ENCODE data around the gene CAVIN1.
A peak's percentile ranks its signal among the peaks of the same experiment; 100 is the strongest.
"Not testable (repeated sequence)": the region's sequence is repeated elsewhere in the genome, so short reads cannot be mapped to it uniquely, and the experiment has no call there.

Gene CAVIN1, protein sequence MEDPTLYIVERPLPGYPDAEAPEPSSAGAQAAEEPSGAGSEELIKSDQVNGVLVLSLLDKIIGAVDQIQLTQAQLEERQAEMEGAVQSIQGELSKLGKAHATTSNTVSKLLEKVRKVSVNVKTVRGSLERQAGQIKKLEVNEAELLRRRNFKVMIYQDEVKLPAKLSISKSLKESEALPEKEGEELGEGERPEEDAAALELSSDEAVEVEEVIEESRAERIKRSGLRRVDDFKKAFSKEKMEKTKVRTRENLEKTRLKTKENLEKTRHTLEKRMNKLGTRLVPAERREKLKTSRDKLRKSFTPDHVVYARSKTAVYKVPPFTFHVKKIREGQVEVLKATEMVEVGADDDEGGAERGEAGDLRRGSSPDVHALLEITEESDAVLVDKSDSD

DNA sequence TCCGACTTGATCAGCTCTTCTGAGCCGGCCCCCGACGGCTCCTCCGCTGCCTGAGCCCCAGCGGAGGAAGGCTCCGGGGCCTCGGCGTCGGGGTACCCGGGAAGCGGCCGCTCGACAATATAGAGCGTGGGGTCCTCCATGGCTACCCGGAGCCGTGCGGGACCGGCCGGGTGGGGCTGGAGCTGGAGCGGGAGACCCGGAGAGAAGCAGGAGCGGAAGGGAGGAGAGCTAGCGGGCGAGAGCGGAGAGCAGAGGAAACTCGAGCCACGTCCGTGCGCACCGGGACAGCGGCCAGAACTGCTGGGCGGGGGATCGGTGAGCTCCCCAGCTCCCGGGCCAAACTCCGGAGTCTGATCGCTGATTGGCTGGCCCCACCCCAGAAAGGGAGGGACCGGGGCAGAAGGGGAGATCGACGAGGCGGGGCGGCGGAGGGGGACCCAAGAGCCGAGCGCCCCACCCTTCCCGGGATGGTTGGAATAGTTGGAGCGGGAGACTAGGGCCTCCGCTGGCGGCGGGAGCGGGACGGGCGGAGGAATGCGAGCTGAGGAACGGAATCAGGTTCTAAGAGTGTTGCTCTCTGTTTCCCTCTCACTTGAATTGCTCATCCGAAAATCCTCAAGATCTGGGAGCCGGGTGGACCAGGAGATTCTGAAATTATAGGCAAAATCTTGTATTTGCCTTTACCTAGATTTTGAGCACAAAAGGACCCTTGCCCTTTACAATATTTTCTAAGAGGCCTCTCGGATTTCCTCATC lies at the start of gene CAVIN1:
CAVIN1 (minus strand) TSS at position 299 of the 755 bp plus-strand sequence; CDS start at position 140, 159 bp downstream.
- DNase-seq (ENCODE audit: low read depth in 2 of 3, low spot score in 1 of 3), result no peak

DNA sequence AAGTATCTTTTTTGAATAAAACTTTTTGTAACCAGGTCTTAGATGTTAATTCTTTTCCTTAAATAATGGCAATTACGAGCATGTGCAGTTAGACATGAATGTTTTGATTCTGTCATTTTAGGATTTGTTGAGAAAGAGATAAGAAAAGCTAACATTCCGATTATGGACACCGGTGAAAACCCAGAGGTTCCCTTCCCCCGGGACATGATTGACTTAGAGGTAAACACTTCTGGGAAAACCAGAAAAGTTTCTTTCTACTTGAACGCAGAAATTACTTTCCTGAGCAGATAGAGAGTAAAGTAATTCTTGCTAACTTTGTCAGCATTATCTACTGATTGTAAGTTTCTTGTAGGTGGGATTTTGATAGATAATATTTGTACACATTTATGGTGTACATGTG lies 44.8 kb upstream of the CAVIN1 start:
- no peak for DNase-seq (ENCODE audit: low read depth in 2 of 3, low spot score in 1 of 3)

DNA sequence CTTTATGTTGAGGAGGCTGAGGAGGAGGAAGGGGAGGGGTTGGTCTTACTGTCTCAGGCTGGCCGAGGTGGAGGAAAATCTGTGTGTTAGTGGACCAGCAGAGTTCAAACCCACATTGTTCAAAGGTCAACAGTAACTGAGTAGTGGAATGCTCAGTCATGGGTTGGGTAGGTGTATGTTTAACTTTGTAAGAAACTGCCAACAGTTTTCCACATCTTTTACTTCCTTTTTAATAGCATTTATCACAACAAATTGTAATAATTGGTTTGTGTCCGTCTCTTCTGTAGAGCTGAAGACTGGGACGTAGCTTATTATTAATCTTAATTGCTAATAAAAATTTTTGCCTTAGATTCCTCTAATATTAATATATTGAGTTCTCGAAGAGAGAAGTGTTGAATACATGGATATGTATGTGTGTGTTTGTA lies 40.9 kb upstream of the CAVIN1 start:
- no peak for DNase-seq (ENCODE audit: low read depth in 2 of 3, low spot score in 1 of 3)

DNA sequence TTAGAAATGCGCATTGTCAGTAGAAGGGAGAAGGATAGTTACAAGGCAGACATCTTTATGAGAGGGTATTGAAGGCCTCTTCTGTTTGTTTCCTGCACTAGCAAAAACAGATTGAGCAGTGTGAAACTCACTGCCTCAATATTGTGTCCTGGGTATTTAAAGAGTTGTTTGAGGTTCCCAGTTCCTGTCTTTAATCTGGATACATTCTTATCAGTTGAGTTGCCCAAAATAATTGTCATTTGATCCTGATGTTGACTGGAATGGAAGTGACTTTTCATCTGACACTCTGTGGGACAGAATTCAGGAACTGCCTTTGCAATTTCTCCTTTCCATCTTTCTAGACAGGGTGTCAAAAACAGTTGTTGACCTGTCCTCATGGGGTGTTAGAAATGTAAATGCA lies 37.3 kb upstream of the CAVIN1 start:
- DNase-seq (ENCODE audit: low read depth in 2 of 3, low spot score in 1 of 3), result no peak

DNA sequence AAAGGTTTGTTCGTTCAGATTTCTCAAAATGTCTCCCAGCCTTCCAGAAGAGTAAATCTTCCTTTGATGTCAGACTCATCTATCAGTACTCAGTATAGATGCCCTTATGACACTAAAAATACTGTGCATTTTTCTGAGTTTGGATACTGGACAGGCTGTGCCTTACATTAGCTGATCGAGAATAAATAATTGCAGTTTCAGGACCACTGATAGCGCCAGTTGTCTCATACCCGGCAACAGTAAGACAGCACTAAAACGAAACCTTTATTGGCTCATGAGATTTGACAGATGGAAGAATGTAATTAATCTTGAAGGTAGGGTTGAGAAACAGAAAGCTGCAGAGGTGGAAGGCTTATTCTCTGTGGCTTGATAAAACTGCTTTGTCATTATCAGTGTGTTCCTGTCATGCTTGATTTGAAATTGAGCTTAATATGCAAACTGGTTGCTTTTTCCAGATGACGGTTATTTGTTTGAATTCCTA lies 36.8 kb upstream of the CAVIN1 start:
- DNase-seq (ENCODE audit: low read depth in 2 of 3, low spot score in 1 of 3), result peak in 1 of 3 donors; percentile 7

DNA sequence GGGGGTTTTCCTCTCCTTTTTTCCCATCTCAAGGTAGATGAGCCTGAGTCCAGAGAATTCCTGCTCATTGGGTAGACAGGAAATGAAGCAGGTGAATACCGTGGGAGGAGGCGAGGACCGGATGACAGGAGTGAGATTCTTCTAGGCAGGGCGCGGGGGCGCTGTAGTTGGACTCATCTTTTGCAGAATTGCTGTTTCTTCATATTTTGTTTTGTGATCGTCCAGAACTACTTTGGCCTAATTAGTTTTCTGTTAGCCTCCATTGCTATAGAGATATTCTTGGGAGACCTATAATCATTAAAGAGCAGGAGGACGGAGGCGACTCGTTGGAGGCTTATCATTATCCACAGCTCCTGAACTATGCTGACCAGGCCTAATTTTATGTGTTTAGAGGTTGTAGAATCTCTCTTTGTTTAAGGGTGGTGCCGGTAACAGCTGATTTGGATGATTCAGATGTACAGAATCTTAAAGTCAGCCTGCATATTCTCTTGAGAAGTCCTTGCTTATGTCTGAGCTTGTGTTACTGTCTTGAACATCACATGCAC lies 36.3 kb upstream of the CAVIN1 start:
- peak in 2 of 3 donors; percentile 11 to 28 for DNase-seq (ENCODE audit: low read depth in 2 of 3, low spot score in 1 of 3)

DNA sequence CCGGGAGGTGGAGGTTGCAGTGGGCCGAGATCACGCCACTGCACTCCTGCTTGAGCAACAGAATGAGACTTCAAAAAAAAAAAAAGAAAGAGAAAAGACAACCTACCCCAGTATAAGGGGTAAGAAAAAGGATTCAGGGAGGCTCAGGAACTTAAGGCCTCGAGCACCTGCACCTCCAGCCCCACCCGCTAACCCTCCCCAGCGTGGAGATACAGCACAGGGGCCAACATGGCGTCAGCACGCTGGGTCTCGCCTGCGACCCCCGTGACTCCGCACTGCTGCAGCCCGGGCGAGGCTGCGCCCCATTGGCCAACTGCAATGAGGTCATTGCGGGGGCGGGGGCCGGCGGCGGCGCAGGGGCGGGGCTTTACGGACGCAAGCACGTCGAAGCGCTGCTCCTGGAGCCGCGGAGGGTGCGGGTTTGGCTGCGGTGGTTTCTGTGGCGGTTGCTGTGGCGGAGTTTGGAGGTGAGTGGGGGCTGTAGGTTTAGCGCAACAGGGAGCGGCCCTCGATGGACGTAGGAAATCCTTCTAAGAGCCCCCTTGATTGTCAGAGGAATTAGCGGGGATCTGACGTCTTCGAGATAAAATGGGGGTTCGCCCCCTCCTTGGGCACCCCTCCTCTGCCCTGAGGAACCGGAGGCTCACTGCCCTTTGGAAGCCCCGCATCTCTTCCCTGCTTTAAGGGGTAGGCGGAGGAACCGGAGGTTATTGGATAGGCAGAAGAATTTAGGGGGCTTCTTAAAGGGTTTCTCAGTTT lies 35.6 kb upstream of the CAVIN1 start, which contains the start of gene ATP6V0A1:
ATP6V0A1 (plus strand) TSS at position 382 of the 759 bp plus-strand sequence. CDS start 2,017 bp downstream, outside the sequence.
- peak; percentile 87 to 91 (median 89) for DNase-seq (ENCODE audit: low read depth in 2 of 3, low spot score in 1 of 3)

DNA sequence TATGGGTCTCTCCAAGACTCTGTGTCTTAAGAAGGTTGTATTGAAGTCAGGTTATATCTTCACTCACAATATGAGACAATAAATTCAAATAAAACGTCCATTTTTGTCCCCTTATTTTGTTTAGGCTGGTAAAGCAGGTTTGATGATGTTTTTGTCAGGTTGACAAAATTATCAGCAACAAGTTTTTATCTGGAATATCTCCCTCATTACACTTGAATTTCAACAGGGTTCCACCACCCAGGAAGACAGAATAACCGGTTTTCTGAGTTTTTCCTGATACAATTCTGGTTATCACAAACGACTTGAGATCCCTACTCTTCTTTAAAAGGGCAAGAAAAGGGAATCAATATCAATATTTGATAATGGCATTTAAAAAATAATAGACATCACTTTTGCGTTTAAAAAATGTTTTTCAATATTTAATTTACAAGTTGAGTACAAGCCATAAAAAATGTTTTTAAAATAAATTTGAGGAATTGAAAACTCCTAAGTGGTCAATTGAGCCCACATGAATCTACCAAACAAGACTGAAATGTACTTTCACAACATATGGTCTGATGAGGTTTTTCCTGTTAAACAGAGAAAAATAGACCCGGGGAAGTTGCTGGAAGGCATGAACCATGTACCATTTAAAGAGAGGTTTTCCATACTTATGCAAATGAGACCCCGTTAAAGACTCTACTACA lies 34.2 kb upstream of the CAVIN1 start:
- no peak for DNase-seq (ENCODE audit: low read depth in 2 of 3, low spot score in 1 of 3)

DNA sequence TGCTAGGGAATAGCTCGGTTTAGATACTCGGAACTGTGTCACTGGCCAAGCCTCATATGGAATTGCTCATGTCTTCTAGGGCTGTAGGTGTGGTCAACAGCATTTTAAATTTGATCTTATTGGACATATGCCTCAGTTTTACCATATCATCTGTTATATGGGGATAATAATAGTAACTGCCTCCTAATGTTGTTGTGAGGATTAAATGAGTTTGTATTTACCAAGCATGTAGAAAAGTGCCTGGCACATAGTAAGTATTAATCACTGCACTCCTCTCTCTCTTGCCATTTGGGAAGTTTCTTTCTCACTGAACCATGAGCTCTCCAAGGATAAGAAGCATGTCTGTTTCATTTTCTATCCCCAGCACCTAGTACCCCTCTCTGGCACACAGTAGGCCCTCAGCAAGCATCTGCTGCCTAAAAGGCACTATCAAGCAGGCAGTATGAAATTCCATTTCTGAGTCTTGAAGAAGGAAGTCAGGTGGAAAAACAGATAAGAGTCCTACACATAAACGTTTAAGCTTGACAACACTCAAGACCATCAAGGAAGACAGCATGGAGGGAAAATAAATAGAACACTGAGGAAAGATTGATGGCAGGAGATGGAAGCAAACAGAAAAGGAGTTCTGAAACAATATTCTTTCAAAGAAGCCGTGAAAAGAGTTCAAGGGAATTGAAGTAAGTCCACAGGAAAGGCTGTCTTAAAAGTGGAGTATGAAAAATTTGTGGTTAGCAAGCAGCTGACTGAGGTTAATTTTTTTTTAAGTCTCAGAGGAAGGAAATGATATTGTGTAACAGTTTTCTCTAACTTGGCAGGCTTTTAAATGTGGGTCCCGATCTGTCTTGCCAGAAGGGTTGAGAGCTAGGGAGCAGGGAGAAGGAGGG lies 33.4 kb upstream of the CAVIN1 start:
- peak in 1 of 3 donors; percentile 5 for DNase-seq (ENCODE audit: low read depth in 2 of 3, low spot score in 1 of 3)

DNA sequence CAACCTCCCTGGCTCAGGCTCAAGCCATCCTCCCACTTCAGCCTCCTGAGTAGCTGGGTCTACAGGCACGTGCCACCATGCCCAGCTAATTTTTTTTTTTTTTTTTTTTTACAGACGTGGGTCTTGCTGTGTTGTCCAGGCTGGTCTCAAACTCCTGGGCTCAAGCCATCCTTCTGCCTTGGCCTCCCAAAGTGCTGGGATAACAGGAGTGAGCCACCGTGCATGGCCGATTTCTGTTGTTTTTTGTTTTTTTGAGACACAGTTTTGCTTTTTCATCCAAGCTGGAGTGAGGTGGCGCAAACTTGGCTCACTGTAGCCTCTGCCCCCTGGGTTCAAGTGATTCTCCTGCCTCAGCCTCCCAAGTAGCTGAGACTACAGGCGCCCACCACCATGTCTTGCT lies 31.9 kb upstream of the CAVIN1 start:
- DNase-seq (ENCODE audit: low read depth in 2 of 3, low spot score in 1 of 3), result not testable (repeated sequence)

DNA sequence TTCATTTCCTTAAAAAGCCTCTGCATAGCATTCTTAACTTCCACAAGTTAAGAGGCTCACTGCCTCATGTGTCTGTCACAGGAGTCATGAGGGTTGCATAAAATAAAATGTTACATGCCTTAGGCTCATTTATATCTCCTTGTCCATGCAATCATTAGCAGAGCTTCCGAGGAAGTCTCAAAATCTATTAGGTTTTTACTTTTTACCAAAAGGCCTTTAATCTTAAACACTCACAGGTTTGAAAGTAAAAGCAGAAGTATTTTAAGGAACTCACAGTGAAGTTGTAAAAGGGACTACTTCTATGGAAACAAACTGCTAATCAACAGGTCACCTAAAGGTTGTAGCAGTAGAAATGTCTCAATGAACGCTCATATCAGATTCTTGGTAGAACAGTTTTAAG lies 30.4 kb upstream of the CAVIN1 start:
- no peak for DNase-seq (ENCODE audit: low read depth in 2 of 3, low spot score in 1 of 3)

DNA sequence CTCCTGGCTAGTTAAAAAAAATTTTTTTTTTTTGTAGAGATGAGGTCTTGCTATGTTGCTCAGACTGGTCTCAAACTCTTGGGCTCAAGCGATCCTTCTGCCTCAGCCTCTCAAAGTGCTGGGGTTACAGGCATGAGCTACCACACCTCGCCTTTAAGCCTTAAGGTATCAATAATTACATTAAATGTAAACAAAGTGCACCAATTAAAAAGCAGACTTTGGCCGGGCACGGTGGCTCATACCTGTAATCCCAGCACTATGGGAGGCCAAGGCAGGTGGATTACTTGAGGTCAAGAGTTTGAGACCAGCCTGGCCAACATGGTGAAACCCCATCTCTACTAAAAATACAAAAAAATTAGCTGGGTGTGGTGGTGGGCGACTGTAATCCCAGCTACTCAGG lies 28.2 kb upstream of the CAVIN1 start:
- not testable (repeated sequence) for DNase-seq (ENCODE audit: low read depth in 2 of 3, low spot score in 1 of 3)

DNA sequence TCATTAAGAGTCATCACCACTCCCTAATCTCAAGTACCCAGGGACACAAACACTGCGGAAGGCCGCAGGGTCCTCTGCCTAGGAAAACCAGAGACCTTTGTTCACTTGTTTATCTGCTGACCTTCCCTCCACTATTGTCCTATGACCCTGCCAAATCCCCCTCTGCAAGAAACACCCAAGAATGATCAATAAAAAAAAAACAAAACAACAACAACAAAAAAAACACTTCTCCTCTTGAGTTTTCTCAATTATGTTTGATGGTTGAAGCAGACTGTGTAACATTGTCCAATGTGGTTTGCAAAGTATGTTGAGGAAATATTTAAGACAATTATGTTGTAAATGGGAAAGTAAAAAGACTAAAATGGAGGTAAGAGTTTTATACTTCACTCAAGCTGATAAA lies 26.8 kb upstream of the CAVIN1 start:
- not testable (repeated sequence) for DNase-seq (ENCODE audit: low read depth in 2 of 3, low spot score in 1 of 3)

DNA sequence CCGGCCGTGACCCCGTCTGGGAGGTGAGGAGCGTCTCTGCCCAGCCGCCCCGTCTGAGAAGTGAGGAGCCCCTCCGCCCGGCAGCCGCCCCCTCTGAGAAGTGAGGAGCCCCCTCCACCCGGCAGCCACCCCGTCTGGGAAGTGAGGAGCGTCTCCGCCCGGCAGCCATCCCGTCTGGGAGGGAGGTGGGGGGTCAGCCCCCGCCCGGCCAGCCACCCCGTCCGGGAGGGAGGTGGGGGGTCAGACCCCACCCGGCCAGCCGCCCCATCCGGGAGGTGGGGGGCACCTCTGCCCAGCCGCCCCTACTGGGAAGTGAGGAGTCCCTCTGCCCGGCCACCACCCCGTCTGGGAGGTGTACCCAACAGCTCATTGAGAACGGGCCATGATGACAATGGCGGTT lies 26.1 kb upstream of the CAVIN1 start:
- not testable (repeated sequence) for DNase-seq (ENCODE audit: low read depth in 2 of 3, low spot score in 1 of 3)

DNA sequence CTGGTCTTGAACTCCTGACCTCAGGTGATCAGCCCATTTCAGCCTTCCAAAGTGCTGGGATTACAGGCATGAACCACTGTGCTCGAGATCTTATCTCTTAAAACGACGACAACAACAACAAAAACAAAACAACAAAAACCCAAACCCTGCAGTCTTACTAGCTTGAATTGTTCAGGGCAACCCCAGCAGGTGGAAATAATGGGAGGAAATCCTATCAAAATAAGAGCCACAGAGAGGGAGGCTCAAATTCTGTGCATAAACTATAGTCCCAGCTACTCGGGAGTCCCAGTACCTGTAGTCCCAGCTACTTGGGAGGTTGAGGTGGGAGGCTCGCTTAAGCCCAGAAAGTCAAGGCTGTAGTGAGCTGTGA lies 19.1 kb upstream of the CAVIN1 start:
- DNase-seq (ENCODE audit: low read depth in 2 of 3, low spot score in 1 of 3), result no peak

DNA sequence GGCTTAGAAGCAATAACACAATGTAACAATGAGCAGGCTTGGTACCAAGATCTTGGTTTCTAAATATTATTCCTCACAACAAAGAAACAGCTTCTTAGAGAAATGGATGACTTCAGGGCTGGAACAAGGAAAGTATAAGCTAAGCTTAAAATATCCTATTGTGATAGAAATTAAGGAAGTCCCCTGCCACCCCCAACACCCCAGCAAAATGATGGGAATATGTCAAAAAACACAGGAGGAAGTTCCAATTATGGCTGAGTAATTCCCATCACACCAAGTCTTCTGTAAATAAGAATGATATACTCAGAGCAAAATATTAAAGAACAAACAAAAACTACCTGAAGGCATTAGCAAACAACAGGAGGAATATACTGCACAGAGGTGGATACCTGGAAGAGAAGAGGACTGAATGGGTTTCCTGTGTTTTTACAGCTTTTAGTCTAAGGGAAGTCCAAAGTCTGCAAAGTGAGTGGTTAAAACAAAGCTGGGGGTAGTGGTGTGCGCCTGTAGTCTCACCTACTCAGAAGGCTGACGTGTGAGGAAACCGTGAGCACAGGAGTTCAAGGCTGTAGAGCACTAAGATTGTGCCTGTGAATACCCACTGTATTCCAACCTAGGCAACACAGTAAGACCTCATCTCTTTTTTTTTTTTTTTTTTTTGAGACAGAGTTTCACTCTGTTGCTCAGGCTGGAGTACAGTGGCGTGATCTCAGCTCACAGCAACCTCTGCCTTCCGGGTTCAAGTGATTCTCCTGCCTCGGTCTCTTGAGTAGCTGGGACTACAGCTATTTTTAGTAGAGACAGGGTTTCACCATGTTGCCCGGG lies 18.5 kb upstream of the CAVIN1 start:
- DNase-seq (ENCODE audit: low read depth in 2 of 3, low spot score in 1 of 3), result no peak

DNA sequence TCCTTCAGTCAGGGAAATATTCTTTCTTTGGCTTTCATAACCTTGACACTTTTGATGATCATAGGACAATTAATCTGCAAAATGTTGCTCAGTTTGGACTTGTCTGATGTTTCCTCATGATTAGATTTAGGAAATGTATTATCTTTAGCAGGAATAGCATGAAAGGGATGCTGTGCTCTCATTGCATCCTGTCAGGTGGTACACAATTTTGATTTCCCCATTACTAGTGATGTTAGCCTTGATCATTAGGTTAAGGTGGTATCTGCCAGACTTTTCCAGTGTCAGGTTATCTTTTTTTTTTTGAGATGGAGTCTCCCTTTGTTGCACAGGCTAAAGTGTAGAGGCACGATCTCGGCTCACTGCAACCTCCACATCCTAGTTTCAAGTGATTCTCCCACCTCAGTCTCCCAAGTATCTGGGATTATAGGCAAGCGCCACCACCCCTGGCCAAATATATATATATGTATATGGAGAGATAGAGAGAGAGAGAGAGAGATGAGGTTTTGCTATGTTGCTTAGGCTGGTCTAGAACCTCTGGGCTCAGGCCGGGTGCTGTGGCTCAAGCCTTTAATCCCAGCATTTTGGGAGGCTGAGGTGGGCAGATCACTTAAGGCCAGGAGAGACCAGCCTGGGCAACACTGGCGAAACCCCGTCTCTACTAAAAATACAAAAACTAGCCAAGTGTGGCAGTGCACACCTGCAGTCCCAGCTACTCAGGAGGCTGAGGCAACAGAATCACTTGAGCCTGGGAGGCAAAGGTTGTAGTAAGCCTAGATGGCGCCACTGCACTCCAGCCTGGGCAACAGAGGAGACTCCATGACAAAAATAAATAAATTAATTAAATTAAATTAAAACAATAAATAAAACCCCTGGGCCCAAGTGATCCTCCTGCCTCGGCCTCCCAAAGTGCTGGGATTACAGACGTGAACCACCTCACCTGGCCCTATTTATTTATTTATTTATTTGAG lies 15.8 kb upstream of the CAVIN1 start:
- no peak for DNase-seq (ENCODE audit: low read depth in 2 of 3, low spot score in 1 of 3)
